Nucleus accumbens (tissue), 56 donors: Measurements from ENCODE around the gene CDPF1.
"Not testable (repeated sequence)": the region's sequence is repeated elsewhere in the genome, so short reads cannot be mapped to it uniquely, and the experiment has no call there.

ENCODE experiments used
- DNase-seq, 56 donors: peaks; one replicate each; lab custom pipeline; 2025; lab: John Stamatoyannopoulos, UW

Gene CDPF1

GRCh38 chr22:46233231-46233630 lies 16.9 kb downstream of the CDPF1 start:
- peak in 20 of 56 donors; percentile 3 to 77 (median 24) for DNase-seq

- no peak for DNase-seq
Observed at GRCh38 chr22:46230262-46230901, 19.7 kb downstream of the CDPF1 start.

- DNase-seq: no peak
Observed at GRCh38 chr22:46229701-46230100, 20.4 kb downstream of the CDPF1 start.

- no peak for DNase-seq
Observed at GRCh38 chr22:46226577-46226976, 23.5 kb downstream of the CDPF1 start.

- DNase-seq: no peak
Observed at GRCh38 chr22:46225631-46226030, 24.5 kb downstream of the CDPF1 start.

- DNase-seq: no peak
Observed at GRCh38 chr22:46224898-46225290, 25.2 kb downstream of the CDPF1 start.

- DNase-seq: no peak
Observed at GRCh38 chr22:46224044-46224897, 25.8 kb downstream of the CDPF1 start.

- DNase-seq: no peak
Observed at GRCh38 chr22:46220921-46221320, 29.2 kb downstream of the CDPF1 start.

GRCh38 chr22:46219636-46220035 lies 30.5 kb downstream of the CDPF1 start:
- DNase-seq: no peak

GRCh38 chr22:46214616-46215015 lies 35.5 kb downstream of the CDPF1 start:
- no peak for DNase-seq

- DNase-seq: no peak
Observed at GRCh38 chr22:46214149-46214548, 35.9 kb downstream of the CDPF1 start.

- DNase-seq: no peak
Observed at GRCh38 chr22:46213052-46213451, 37.0 kb downstream of the CDPF1 start.

GRCh38 chr22:46212195-46212594 lies 37.9 kb downstream of the CDPF1 start:
- no peak for DNase-seq

GRCh38 chr22:46209262-46209661 lies 40.8 kb downstream of the CDPF1 start:
- DNase-seq: no peak

- DNase-seq: no peak
Observed at GRCh38 chr22:46203601-46203980, 46.5 kb downstream of the CDPF1 start.

- DNase-seq: no peak
Observed at GRCh38 chr22:46202897-46203600, 47.0 kb downstream of the CDPF1 start.

GRCh38 chr22:46201059-46201757 lies 48.9 kb downstream of the CDPF1 start:
- DNase-seq: no peak

GRCh38 chr22:46198806-46199205 lies 51.3 kb downstream of the CDPF1 start:
- DNase-seq: not testable (repeated sequence)

- no peak for DNase-seq
Observed at GRCh38 chr22:46198274-46198673, 51.8 kb downstream of the CDPF1 start.

- DNase-seq: peak in 2 of 56 donors; percentile 2 to 45
Observed at GRCh38 chr22:46196278-46196677, 53.8 kb downstream of the CDPF1 start.
